Activated CD8-positive, alpha-beta memory T cell treated with anti-CD3 and anti-CD28 coated beads, Interleukin-2, amount 50 U/mL, for 4 hours (primary cell): Measurements from ENCODE around the gene ABTB2.

Experiments used
- DNase-seq: peaks from one replicate; pipeline ENCODE4 v3.0.0-alpha.2; 2020

ABTB2 gene

DNA sequence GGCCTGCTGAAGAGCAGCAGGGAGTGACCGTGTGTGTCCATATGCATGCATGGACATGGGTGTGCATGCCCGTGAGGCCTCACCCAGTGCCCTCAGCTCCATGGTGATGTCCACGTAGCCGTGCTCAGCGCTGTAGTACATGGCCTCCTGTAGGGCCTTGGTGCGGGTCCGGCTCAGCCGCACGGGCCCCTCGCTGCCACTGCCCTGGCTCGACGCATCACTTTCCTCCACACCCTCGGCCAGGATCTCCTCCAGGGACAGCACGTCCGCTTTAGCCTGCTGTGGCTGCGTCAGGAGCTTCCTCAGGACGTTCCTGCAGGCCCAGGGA is 195.4 kb downstream of the ABTB2 start:
- no peak for DNase-seq

DNA sequence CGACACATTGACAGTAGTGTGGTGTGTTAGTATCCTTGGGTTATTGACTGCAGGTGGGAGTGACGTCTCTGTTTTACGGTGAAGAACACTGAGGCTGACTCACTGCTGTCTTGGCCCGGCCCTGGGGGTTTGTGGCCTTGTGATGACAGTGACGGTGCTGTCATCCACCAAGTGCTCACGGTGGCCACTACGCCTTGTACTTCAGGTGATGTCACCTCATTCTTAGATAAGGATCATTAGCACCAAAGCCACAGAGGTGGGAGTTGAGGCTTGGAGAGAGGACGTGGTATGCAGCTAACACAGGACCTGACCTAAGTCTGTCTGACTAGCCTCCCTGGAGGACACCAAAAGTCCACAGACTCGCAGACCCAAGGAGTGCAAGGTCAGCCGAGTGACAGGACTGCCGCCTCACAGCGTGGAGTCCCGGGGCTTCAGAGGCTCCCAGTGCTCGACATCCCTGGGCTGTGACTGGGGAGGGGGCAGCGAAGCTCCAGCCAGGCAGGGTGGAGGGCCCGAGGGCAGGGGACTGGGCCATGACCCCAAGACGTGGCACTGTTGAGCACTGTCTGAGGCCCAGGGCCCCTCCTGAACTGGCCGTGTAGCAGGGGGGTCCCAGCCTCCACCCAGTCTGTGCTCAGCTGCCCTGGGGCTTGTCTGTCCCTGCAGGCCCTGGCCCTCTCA is 195.9 kb downstream of the ABTB2 start:
- DNase-seq, result peak; percentile 49

DNA sequence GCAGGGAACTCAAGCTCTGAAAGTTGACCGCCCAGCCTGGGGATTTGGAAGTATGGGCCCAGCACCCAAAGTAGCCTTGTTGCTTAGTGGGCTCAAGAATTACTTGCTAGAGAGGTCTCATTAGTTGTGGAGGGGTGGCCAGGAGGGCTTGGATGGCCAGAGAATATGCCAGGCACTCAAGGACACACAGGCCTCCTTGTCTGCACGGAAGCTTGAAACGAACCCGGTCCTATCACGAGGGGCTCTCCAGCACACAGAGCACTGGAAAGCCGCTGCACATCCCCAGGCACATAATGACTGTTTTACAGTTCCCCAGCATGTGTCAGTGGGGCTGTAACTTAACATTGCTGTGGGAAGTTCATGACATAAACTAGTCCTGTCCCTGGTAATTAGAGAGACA is 196.4 kb downstream of the ABTB2 start:
- DNase-seq, result no peak

DNA sequence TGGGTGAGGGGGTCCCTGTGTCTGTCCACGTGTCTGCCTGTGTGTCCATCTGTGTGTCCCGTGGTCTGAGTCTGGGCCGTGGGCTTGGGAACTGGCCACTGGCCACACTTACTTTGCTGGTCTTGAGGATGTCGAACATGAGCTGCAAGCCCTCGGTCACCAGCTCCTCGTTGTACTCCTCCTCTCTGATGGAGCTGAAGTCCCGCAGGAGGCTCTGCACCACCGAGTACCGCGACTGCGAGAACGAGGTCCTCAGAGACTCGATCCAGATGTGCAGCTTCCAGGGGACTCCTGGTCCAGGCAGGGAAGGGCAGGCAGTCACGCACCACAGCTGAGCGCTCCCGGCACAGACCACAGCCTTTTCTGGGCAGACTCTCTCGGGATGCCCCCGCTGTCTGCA is 197.0 kb downstream of the ABTB2 start:
- DNase-seq, result no peak

DNA sequence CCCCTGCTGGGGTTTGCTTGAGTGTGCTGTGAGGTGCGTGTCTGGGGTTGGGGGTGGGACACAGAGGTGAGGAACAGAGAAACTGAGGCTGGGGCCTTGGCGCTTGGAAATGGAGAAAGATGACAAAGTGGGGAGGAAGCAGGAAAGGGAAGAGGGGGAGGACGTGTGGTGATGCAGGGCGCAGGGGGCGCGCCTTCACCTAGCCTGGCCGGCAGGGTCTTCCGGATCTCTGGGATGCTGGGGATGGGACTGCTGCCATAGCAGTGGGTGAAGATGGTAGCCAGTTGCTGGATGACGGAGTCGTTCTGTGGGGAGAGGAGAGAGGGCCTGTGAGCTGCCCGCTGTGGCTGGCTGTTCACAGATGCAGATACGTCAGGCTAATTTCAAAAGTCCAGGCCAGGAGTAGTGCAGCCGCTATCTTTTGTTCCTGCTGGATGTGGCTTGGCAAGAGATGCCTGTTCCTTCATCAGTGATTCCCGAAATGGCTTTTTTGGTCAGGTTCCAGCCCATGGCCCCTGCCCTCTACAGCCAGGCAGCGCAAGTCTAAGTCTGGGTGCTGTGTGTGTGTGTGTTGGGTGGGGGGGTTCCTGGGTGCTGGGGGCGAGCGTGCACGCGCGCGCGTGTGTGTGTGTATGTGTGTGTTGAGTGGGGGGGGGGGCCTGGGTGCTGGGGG is 197.6 kb downstream of the ABTB2 start:
- DNase-seq, result no peak

DNA sequence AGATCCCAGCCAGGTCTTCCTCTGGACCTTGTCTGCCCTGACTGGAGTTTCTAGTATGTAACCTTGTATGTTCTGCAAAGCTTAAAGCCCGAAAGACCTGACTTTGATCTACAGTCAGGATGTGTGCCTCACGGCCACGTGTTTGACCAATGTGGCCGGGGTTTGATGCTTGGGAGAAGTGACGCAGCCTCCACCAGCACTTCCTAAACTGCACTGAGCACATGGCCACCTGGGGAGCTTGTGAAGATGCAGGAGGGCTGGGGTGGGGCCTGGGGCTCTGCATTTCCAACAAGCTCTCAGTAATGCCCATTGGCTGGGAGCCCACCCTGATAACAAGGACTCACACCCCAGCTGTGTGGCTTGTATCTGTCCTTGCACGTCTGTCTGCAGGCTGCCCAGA is 199.1 kb downstream of the ABTB2 start:
- DNase-seq, result no peak

DNA sequence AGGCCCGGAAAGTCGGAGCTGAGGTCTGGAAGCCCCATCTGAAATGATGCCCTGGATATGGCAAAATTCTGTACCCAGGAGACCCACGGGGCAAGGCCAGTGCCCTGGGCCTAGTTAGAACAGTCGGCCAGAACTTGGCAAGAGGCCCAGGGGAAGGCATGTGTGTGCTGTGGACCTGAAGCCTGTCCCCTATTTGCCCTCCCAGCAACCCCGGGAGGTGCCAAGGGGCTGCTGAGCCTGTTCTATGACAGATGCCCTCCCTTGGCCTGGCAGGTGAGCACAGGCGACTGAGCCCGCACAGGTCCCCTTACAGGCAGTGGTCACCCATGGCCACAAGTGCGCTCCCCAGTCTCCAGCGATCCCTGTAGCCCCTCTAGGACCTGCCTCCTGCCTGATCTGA is 200.6 kb downstream of the ABTB2 start:
- DNase-seq, result no peak

DNA sequence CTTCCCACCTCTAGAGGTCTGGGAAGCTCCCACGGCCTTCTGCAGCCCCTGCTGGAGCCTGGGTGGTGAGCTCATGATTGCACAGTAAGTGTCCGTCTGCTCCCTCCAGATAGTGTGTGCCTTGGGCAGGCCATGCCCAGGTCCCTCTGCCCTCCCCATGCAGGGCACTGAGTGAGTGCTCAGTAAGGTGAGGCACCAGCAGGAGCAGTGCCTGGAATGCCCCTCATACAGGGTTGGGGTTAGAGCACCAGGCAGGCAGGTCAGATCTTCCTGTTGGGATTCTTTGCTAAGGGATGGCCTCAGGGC is 202.1 kb downstream of the ABTB2 start:
- DNase-seq, result no peak

DNA sequence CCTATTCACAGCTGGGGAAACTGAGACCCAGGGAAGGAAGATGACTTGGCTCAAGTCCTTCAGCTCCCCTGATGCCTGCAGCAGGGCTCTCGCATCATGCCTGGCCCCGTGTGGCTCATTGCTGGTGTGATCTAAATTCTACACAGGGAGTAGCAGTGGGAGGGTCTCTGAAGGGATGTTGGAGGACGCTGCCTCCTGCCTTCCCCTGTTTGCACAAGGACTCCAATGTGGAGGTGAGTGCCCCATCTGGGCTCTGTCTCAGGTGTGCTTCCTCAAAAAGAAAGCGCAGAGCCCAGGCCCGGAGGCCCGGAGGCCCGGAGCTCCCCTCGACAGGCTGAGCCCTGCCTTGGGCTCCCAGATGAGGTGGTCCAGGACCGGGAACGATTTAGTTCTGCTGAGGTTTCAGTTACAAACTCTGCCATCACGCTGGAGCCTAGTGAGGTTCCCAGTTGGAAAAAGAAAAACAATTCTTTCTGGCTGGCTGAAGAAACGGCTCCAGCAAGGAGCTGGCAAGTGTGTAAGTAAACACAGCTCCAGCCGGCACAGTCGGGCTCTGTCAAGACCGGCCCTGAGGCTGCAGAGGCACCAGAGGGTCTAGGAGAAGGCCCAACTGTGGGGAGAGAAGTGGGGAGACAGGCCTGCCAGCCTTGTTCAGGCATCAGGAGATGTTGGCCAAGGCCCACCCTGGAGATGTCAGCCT is 202.6 kb downstream of the ABTB2 start:
- DNase-seq, result no peak

DNA sequence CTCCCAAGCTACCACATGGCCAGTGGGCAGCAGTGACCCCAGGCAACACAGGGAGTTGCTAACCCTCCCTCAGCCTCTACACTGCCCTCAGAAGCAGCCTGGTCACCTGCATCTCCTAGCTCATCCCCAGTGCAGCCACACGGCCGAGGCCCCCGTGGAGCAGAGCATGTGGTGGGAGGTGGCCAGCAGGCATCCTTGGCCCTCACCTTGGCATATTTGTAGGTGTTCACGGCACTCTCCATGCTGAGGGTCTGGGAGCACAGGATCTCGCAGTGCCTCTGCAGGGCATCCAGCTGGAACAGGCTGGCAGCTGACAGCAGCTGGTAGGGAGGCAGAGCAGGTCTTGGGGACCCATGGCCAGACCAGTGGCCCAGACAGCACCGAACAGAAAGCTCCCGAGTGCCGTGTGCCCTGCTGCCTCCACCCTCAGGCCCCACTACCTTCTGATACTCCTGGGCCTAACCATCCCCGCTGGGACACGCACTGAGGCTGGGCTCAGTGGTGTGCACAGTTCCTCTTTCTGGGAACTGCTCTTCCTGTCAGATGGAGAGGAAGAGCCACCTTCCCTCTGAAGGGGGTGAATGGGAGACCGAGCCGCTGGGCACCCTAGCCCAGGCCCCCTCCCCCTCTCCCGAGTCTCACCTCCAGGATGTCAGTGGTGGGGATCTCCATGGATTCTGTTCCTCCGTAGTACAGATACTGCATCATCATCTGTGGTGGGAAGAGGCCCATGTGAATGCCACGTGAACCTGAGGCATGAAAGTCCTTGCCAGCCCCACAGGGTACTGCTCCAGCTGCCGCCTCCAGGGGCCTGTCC is 203.5 kb downstream of the ABTB2 start:
- DNase-seq, result no peak

DNA sequence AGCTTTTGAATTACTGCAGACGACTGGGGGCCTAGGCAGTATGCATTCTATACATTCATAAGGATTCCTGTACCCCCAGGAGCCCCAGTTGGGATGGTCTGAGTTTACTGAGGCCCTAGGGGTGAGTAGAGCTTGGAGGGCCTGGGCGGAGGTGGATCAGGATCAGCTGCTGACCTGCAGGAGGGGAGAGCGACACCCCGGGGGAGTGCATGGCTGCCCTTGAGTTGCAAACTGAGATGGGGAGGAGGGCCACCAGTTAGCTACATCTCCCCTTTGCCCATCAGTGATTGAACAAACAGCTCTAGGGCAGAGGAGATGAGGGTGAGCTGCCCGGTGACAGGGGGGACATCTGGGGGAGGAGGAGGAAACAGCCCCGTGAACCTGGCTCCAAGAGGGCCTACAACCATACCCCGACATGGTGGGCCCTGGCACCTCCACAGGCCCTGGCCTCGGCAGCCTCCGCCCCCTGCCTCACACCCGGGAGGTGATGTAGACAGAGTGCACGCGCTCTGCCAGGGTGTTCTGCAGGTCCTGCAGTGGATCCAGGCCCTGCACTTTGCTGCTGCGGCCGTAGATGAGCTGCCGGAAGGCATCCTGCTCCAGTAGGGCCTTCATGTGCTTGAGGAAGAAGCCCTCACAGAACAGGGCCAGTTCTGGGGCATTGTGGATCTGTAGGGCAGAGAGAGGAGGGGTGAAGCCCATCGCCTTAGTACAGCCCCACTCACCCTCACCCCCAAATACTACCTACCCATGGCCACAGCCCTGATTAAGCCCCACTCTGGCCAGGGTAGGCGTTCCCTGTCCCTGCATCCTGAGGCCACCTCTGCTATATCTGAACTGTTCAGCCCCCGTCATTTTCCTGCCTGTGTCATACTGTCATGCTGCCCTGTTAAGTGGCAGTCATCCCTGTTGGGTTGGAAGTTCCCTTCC is 205.6 kb downstream of the ABTB2 start:
- no peak for DNase-seq

DNA sequence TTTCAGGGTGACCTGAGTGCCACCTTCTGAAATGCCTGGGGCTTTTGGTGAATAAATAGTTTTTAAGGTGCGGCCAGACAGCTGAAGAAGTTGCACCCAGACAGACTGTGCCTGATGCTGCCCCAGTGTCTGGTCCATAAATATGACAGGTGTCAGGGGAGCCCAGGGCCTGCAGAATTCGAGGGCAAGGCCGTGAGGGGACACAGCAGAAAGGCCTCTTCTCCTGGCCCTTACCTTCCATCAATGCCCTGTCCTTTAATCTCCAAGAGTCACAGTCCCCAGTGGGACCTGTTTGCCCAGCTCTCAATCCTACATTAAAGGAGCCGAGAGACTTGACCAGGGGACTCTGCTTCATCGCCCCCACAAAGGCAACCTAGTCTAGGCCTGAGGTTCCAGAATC is 206.6 kb downstream of the ABTB2 start:
- no peak for DNase-seq

DNA sequence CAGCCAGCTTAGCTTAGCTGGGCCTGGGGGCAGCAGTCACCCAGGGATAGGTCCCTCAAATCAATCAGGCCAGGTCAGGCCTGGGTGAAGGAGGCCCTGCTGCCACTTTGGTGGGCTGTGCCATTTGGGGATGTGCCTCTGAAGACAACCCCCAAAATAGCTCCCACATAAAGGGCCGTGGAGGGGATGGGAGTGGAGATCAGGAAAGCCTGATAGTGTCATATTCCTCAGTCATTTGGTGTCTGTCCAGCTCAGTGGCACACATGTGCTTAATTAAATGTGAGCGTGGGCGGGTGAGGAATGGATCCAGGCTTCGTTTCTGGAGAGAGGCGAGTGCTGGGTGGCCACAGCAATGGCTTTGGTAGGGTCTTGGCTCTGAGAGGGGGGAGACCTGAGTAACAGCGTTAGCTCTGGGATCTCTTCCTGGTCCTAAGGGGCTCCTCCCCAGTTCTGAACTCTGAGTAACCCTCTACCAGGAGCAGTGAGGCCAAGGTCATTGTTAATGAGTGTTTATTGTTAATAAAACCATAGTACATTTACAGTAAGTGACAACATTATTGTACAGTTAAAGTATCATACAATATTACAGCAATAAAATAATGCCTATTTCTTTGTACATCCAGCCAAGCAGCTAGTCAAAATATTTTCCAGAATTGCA is 207.2 kb downstream of the ABTB2 start:
- DNase-seq, result no peak

DNA sequence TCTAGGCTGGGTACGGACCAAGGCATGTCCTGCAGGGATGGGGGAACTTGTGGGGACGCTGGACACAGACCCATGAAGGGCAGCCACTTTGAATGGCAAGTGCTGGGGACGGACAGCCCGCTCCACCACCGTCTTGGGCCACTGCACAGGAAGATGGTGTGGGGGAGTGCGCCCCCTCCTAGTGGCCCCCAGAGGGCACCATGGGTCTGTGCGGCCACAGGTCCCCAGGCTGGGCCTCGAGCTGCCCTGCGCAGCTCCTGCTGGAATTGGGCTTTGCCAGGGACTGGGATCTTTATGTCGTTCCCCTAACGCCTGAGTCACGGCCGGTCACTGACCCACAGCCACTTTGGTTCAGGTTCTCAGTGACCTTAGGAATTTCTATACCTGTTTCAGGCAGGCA is 208.0 kb downstream of the ABTB2 start:
- no peak for DNase-seq

DNA sequence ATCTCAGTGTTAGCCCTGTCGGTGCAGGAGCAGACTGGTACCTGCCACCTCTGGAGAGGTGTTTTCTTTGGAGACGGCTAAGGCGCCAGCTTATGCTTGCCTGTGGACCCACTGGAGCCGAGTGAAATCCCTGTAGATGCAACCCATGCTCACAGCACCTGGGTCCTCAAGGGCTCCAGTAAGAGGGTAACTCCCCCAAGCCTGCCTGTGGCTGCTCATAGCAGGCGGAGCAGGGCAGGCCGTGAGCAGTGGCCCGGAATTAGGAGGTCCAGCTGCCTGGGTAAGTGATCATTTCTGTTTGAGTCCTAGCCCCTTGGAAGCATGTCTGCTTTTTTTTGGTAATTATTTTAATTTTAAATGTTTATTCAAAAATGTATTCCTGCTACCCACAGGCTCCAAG is 208.5 kb downstream of the ABTB2 start:
- DNase-seq, result no peak

DNA sequence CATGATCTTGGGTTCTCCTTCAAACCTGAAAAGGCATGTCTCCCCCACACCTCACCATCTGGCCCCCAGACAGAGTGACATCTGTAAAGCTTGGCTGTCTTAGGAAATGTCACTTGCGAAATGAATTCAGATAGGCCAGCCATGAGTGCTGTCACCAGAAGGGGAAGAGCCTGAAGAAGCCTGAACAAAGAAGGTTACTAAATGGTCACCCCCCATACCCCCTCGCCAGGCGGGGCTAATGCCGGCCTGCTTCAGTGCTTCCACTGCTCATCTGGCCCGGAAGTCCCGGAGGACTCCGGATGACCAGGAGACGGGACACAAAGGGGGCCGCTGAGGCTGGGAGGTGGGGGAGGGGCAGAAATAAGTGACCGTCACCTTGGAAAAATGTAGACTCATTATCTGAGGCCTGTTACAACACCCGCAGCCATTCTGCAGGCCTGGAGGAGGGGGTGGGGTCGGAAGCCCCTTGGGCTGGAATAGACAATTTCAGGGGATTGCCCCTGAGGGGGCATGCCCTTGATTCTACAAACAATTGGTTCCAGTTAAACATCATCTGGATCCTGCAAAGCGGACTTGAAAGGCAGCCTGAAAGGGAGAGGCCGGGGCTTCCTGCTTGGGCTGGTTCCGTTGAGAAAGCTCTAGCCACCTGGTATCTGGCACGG is 209.2 kb downstream of the ABTB2 start:
- DNase-seq, result no peak

DNA sequence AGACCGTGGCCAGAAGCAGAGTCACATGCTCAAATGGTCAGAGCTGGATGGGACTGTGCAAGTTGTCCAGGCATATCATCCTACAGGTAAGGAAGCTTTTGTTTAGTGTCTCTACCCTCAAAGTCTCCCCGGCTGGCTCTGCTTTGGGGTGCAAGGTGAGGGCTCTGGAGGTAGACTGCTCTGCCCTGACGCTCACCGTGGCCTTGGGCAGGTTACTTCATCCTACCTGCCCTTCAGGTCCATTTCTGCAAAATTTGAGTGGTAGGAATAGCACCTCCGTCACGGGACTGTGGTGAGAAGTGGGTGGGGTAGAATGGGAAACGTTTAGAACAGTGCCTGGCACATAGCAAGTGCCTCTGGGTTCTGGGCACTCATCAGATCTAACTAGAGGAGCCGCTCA is 210.2 kb downstream of the ABTB2 start:
- no peak for DNase-seq

DNA sequence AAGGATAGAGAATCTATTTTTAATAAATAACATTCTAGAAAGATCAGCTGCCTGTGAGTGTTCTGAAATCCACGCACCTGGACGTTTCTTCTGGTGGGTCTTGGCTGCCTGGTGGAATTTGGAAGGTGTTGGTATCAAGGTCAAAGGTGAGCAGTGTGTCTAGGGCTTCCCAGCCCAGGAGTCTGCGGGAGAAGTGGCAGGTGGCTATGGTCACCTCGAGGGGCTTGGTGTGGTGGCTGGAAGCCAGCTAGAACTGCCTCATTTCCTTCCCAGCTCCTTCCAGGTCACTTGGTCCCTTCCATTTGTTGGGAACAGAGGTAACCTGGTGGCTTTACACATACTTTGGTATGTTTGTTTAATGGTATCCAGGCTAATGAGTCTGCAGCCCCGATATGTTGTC is 210.9 kb downstream of the ABTB2 start:
- DNase-seq, result no peak

DNA sequence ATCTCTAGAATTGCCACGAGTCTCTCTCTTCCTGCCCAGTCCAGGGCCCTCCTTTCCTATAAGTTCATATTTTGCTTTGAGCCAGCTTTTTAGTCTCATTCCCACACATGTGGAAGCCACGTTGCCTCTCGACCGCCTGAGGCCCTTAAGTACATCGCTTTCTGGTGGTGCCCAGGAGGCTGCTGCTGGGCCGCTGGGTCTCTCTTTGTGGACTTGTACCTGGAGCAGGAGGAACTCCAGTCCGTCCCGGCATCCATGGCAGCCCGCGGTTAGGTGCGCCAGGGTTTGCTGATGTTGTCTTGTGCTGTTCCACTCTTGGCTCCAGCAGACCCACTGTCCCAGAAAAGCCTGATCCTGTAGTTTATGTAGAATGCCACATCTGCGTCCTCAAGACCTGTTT is 211.4 kb downstream of the ABTB2 start:
- no peak for DNase-seq

DNA sequence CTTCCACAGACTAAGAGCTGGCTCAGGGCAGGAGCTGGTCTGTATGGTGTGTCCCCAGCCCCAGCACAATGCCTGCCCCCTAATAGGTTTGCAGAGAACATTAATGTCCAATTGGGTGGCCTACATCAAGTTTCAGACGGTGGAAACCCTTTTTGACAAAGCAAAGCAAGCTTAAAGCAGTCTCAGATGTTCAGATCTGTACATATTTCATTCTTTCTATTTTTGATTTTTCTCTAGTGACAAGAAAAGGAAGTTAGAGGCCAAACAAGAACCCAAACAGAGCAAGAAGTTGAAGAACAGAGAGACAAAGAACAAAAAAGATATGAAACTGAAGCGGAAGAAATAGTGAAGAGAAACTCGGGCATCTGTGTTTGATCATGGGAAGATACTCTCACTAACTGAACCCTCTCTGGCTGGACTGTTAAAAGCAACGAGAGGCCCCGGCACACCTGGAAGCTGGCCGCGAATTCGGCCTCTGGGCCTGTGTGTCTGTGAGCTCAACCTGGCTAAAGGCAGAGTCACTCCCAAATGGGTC is 211.9 kb downstream of the ABTB2 start:
- DNase-seq, result no peak

DNA sequence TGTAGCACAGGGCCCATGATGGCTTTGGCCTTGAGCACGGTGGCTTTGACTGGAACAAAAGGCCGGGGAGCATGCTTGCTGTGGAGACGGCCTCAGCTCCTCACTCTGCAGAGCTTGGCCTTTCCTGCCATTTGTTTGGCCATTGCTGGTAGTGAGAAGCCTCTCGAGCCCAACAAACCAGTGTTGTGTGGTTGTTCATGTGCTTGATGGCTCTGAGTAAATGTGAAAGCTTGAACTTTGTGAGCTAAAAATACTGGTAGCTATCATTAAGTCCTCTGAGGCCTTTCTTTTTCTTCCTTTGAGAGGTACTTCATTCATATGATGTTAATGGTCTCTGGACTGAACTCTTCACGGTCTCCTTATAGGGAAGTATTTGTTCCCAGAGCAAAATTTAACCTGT is 212.7 kb downstream of the ABTB2 start:
- no peak for DNase-seq
